K562 (cell line): ENCODE results near the gene B4GALT5. TPM values are rescaled to one million over a fixed set of nuclear protein-coding genes. Genes with fewer than 3 reads are reported as not detected.
A peak's percentile ranks its signal among the peaks of the same experiment; 100 is the strongest.

ENCODE experiments used
- ATAC-seq: fragments of 200-7000 bp; cut with Tn5 transposase; 3 replicates; pipeline ENCODE4 v1.9.1; 2020; ENCODE audit warnings: moderate library complexity
- BruUV-seq: library from RNA; stranded (reverse); fragments of 400-500 nt; replicated peaks from 2 replicates; lab custom pipeline; 2021; lab: Mats Ljungman, UMichigan
- CTCF ChIA-PET: fragments of 300-600 bp; formaldehyde crosslinking; extraction: SDS; loops from one replicate; lab custom pipeline; 2021; ENCODE audit warnings: low intra/inter-chr PET ratio; lab: Yijun Ruan, JAX
- POLR2A ChIA-PET: fragments of 300-600, 350-650 bp; sonication (Branson Sonifier 250); formaldehyde crosslinking; extraction: SDS; loops from one replicate; lab custom pipeline; 2021; ENCODE audit warnings: antibody characterized with exemption, inconsistent platforms; lab: Yijun Ruan, JAX
- DNase-seq, 4 experiments: peaks; one replicate each; pipeline versions ENCODE4 v3.0.0 to v3.0.0-alpha.2; 2011 to 2018; ENCODE audit warnings: low spot score in 3 of 4, mixed read lengths in 3 of 4; ENCODE audit errors: extremely low read depth in 1 of 4
- FAIRE-seq: peaks from 2 replicates; lab custom pipeline; 2011; peaks lifted over from hg19 to GRCh38; lab: Jason Lieb, UNC
- H2AFZ ChIP-seq: 2 replicates; pipeline ENCODE4 v1.6.0; 2011; ENCODE audit warnings: low read depth, low read length, control low read depth, inconsistent platforms
- H3K27ac ChIP-seq: fragments of 200-600 bp; 3 replicates; pipeline ENCODE4 v1.8.0; 2011; ENCODE audit warnings: low read depth, mild to moderate bottlenecking, control low read depth, inconsistent platforms, low read length, moderate library complexity, mixed read lengths; ENCODE audit errors: extremely low read depth
- H3K27me3 ChIP-seq, 2 experiments: fragments of 300-600 bp in 1 of 2; 2 replicates in 1 of 2; 3 replicates in 1 of 2; pipeline versions ENCODE4 v1.6.0 to v1.8.0; 2011; ENCODE audit warnings: inconsistent platforms in 2 of 2, low read length in 2 of 2, mild to moderate bottlenecking in 1 of 2, mixed read lengths in 1 of 2, moderate library complexity in 1 of 2; ENCODE audit not compliant: control insufficient read depth in 2 of 2, insufficient read depth in 2 of 2
- H3K36me3 ChIP-seq: fragments of 300-600 bp; 3 replicates; pipeline ENCODE4 v1.8.0; 2011; ENCODE audit warnings: mild to moderate bottlenecking, low read length, inconsistent platforms; ENCODE audit not compliant: control insufficient read depth, insufficient read depth
- H3K4me1 ChIP-seq, 2 experiments: fragments of 200-600 bp in 1 of 2; replicated peaks in 1 of 2; 2 replicates in 1 of 2; 3 replicates in 1 of 2; pipeline versions ENCODE4 v1.5.1 to v1.8.0; 2011; ENCODE audit warnings: inconsistent platforms in 2 of 2, low read length in 2 of 2, mild to moderate bottlenecking in 1 of 2, mixed read lengths in 1 of 2, moderate library complexity in 1 of 2; ENCODE audit not compliant: control insufficient read depth in 2 of 2, insufficient read depth in 2 of 2
- H3K4me2 ChIP-seq: 2 replicates; pipeline ENCODE4 v1.6.1; 2011; ENCODE audit warnings: low read length, control low read depth, inconsistent platforms, mixed read lengths; ENCODE audit not compliant: insufficient read depth
- H3K4me3 ChIP-seq: fragments of 200-600 bp; sonication (generic), shearing (Covaris generic); 2 replicates; pipeline ENCODE4 v1.5.1; 2016; ENCODE audit warnings: control low read depth, inconsistent platforms
- H3K79me2 ChIP-seq: fragments of 200-600 bp; 3 replicates; pipeline ENCODE4 v1.8.0; 2011; ENCODE audit warnings: low read length, inconsistent platforms; ENCODE audit not compliant: control insufficient read depth, insufficient read depth
- H3K9ac ChIP-seq, 2 experiments: 2 replicates each; pipeline versions ENCODE4 v1.6.0 to v1.6.1; 2011; ENCODE audit warnings: low read depth in 2 of 2, low read length in 2 of 2, control low read depth in 1 of 2, inconsistent platforms in 1 of 2, mild to moderate bottlenecking in 1 of 2, mixed read lengths in 1 of 2; ENCODE audit not compliant: insufficient read depth in 1 of 2
- H3K9me1 ChIP-seq: one replicate; pipeline ENCODE4 v1.6.0; 2011; ENCODE audit warnings: inconsistent platforms, mild to moderate bottlenecking, low read length, moderate library complexity; ENCODE audit not compliant: control insufficient read depth, insufficient read depth
- H3K9me3 ChIP-seq: replicated peaks from 2 replicates; pipeline ENCODE4 v1.5.1; 2011; ENCODE audit warnings: low read depth, low read length, inconsistent platforms; ENCODE audit not compliant: control insufficient read depth, insufficient read depth
- H4K20me1 ChIP-seq: replicated peaks from 2 replicates; pipeline ENCODE4 v1.6.1; 2011; ENCODE audit warnings: low read length, inconsistent platforms, mixed read lengths; ENCODE audit not compliant: control insufficient read depth, insufficient read depth
- CBFB ChIP-seq: sonication (generic); formaldehyde crosslinking; IDR thresholded peaks from 2 replicates; pipeline ENCODE4 v1.4.0; 2020; ENCODE audit warnings: mild to moderate bottlenecking, missing genetic modification reagents
- EP300 ChIP-seq: IDR thresholded peaks from 2 replicates; pipeline ENCODE4 v1.6.1; 2012; ENCODE audit warnings: low read length, improper control_type of control experiment
- SIN3B ChIP-seq: fragments of 450-650 bp; IDR thresholded peaks from 2 replicates; pipeline ENCODE4 v1.6.1; 2017; ENCODE audit warnings: low read depth, mild to moderate bottlenecking, moderate library complexity
- SUPT5H ChIP-seq: fragments of 450-650 bp; IDR thresholded peaks from 2 replicates; pipeline ENCODE4 v1.6.1; 2016
- ZNF263 ChIP-seq: sonication (generic); formaldehyde crosslinking; IDR thresholded peaks from 2 replicates; pipeline ENCODE4 v1.8.0; 2022; ENCODE audit warnings: mild to moderate bottlenecking, missing genetic modification reagents, borderline replicate concordance
- ZNF324 ChIP-seq: fragments of 250-450 bp; sonication (Bioruptor Pico); IDR thresholded peaks from 2 replicates; pipeline ENCODE4 v1.4.0; 2020; ENCODE audit warnings: mild to moderate bottlenecking
- WGBS: fragments of 100-300 bp; shearing (Covaris generic); methylation state at CpG from one replicate; pipeline ENCODE4 v1.1.6; 2016; ENCODE audit warnings: low coverage, mixed read lengths; ENCODE audit not compliant: insufficient coverage; ENCODE audit errors: missing lambda C conversion rate; 5-methylcytosine and 5-hydroxymethylcytosine counted together
- in situ Hi-C: fragments of 300-500 bp; cut with MboI; formaldehyde crosslinking; loops from 4 replicates; pipeline ENCODE4 v1.15.0; 2018; ENCODE audit warnings: inconsistent platforms, mixed read lengths
- intact Hi-C: fragments of 100-400 bp; cut with micrococcal nuclease; formaldehyde crosslinking; loops from 2 replicates; pipeline ENCODE4 v1.14.2; 2022
- polyA plus RNA-seq, 8 experiments: library from polyadenylated mRNA; depleted of rRNA in 4 of 8; stranded (reverse) in 5 of 8; unstranded in 3 of 8; fragments of >200 nt; fragmentation: Nextera tagmentation in 2 of 8; fragmentation: Illumina TruSeq in 1 of 8; extraction: Ambion mirVana in 2 of 8; extraction: Trizol in 1 of 8; gene quantifications; 2 replicates each; pipeline versions ENCODE4 v1.2.1 to v1.2.3, GENCODE V29; 2011 to 2014; ENCODE audit warnings: inconsistent platforms in 1 of 8, missing spikeins in 1 of 8
- total RNA-seq, 7 experiments: library from RNA; depleted of rRNA in 6 of 7; stranded (reverse); fragments of >200 nt in 6 of 7; fragmentation: Illumina TruSeq in 2 of 7; extraction: Trizol in 2 of 7; gene quantifications; 2 replicates each; pipeline versions ENCODE4 v1.2.1 to v1.2.3, GENCODE V29; 2011 to 2021; ENCODE audit warnings: low replicate concordance in 1 of 7
- TF ChIP-seq, protein P1 (sequence below): fragments of 250-450 bp; sonication (Bioruptor Pico); IDR thresholded peaks from 2 replicates; pipeline ENCODE4 v1.8.0; 2022; ENCODE audit warnings: inconsistent platforms, mild to moderate bottlenecking, moderate library complexity, borderline replicate concordance

B4GALT5 gene
- total and polyA plus RNA-seq, 9 of the 15 experiments (the other 6 are each of a cell fraction or from before 2014, with no cell fraction given) = 8.5 to 32.6 (median 23.4) TPM

DNA sequence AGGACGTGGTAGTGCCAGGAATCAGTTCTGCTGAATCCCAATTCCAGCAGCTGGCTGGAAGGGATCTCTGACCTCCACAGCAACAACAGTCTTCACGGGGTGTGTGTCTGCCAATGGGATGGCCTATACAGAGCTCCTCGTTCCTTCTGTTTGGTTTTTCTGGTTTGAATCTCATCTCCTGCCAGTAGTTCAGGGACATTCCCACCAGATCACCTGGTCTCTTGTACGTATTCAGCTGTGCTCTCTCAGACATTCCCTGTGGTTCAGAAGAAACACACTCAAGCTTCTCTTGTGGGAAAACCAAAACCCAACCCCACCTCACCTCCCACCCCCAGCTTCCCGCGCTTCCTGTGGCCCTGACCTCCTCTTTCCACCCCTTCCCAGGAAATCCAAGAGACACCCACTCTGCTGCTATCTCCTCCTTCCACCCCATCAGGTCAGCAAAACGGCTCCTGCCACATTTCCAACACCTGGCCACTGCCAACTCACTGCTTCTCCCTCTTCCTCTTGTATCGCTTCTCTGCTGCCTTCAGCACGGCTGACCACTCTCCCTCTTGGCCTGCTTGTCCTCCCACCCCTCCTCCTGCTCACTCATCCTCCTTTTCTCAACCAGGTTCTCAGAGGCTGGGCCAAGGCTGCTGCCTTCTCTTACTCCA lies 82.5 kb downstream of the B4GALT5 start:
- WGBS = 40% methylated on average over 8 of the region's 9 CpGs
- BruUV-seq = no TSS peak
- peaks cover 0 to 3% of the 10 kb centered on the region in 2 experiments; a peak in 1 of 5 replicates for H3K4me1 ChIP-seq
- no peak for TF ChIP-seq ZNF324
- peak; percentile 20; the same call in 1 of the 2 replicates for TF ChIP-seq SUPT5H
- no peak for TF ChIP-seq SIN3B
- TF ChIP-seq ZNF263 (CRISPR knock-in tag) = peak; percentile 75; the same call in 1 of the 2 replicates
- TF ChIP-seq CBFB (CRISPR knock-in tag) = no peak
- TF ChIP-seq, protein P1, sequence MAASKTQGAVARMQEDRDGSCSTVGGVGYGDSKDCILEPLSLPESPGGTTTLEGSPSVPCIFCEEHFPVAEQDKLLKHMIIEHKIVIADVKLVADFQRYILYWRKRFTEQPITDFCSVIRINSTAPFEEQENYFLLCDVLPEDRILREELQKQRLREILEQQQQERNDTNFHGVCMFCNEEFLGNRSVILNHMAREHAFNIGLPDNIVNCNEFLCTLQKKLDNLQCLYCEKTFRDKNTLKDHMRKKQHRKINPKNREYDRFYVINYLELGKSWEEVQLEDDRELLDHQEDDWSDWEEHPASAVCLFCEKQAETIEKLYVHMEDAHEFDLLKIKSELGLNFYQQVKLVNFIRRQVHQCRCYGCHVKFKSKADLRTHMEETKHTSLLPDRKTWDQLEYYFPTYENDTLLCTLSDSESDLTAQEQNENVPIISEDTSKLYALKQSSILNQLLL (CRISPR knock-in tag) = no peak
- TF ChIP-seq EP300 = no peak
- POLR2A ChIA-PET = interaction anchor here (0.5 to 0.6 kb wide), 2 partner anchors 26 to 94 kb away, joined by 3 read pairs; no protein-coding TSS in a partner anchor
- no peak overlapping the region for H3K27ac ChIP-seq
- no peaks in the 10 kb centered on the region for H3K9me3 ChIP-seq
- in situ Hi-C loops (no loop called here), intact Hi-C loops (no loop called here)
- H3K27me3 ChIP-seq = peaks cover 0 to 4% of the 10 kb centered on the region in 2 experiments; a peak in 2 of 5 replicates
- H3K9me1 ChIP-seq = no peaks in the 10 kb centered on the region
- H2AFZ ChIP-seq = no peak overlapping the region
- H3K79me2 ChIP-seq = no peaks in the 10 kb centered on the region
- peaks cover 6% of the 10 kb centered on the region for H4K20me1 ChIP-seq
- DNase-seq (no peak), ATAC-seq (peak; percentile 35), FAIRE-seq (peak; percentile 15)
- no peak overlapping the region for H3K9ac ChIP-seq
- CTCF ChIA-PET = no interaction called here
- no peak overlapping the region for H3K4me3 ChIP-seq
- peaks cover 34% of the 10 kb centered on the region for H3K36me3 ChIP-seq
- no peak overlapping the region for H3K4me2 ChIP-seq
